ENCODE results near the gene USP1. TPM values are rescaled to one million over a fixed set of nuclear protein-coding genes. Genes with fewer than 3 reads are reported as not detected.
A peak's percentile ranks its signal among the peaks of the same experiment; 100 is the strongest.

USP1 gene
- total and polyA plus RNA-seq, 2 donors from 2014 or later = 10.0 to 27.1 TPM

DNA sequence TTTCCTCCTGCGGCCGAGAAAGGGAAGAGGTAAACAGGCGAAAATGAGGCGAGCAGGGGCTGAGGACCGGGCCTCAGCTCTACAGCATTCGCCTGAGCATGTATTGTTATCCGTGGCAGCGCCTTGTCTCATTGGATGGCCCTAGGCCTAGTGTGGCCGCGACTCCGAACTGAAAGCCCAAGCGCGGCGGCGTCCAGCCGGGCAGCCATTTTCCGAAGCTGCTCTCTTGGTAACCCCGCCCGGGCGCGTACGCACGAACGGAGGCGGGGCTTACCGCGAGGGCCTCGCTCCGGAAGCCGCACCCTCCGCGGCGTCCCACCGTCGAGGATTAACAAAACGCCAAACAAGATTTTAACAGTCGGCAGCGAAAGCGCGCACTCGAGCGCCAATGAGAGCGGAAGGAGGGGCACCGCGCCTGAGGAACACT is 797 bp upstream of the USP1 start:
- no peaks in the 10 kb centered on the region for H3K27me3 ChIP-seq (ENCODE audit: control insufficient read depth, insufficient read depth, low read length)
- FAIRE-seq (no peak), DNase-seq (peak in 2 of 5 donors; percentile 99 to 100)
- H3K4me1 ChIP-seq (ENCODE audit: control insufficient read depth in 2 of 3, insufficient read depth in 2 of 3, low read depth in 1 of 3, low read length in 3 of 3) = peaks cover 0 to 16% (median 8%) of the 10 kb centered on the region in 3 donors
- TF ChIP-seq, protein P1, sequence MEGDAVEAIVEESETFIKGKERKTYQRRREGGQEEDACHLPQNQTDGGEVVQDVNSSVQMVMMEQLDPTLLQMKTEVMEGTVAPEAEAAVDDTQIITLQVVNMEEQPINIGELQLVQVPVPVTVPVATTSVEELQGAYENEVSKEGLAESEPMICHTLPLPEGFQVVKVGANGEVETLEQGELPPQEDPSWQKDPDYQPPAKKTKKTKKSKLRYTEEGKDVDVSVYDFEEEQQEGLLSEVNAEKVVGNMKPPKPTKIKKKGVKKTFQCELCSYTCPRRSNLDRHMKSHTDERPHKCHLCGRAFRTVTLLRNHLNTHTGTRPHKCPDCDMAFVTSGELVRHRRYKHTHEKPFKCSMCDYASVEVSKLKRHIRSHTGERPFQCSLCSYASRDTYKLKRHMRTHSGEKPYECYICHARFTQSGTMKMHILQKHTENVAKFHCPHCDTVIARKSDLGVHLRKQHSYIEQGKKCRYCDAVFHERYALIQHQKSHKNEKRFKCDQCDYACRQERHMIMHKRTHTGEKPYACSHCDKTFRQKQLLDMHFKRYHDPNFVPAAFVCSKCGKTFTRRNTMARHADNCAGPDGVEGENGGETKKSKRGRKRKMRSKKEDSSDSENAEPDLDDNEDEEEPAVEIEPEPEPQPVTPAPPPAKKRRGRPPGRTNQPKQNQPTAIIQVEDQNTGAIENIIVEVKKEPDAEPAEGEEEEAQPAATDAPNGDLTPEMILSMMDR (IDR thresholded peaks at IDR 0.05; ENCODE audit: borderline replicate concordance, extremely low read depth, insufficient read depth) = no peak
- H3K9ac ChIP-seq (ENCODE audit: low read length in 3 of 3) = peak overlapping the region; percentile 88 to 97 (median 90)
- H3K27ac ChIP-seq (ENCODE audit: low read depth in 2 of 2, low read length in 2 of 2) = peak overlapping the region; percentile 98 to 99
- peak overlapping the region; percentile 82 to 92 (median 87) for H3K4me3 ChIP-seq (ENCODE audit: low read length in 3 of 3)
- H3K9me3 ChIP-seq (ENCODE audit: control insufficient read depth in 2 of 3, insufficient read depth in 1 of 3, low read length in 3 of 3) = no peaks in the 10 kb centered on the region
- H3K36me3 ChIP-seq (ENCODE audit: control insufficient read depth in 2 of 3, insufficient read depth in 3 of 3, low read length in 3 of 3) = no peaks in the 10 kb centered on the region
- intact Hi-C loops (cut with DNase I) = no loop called here

DNA sequence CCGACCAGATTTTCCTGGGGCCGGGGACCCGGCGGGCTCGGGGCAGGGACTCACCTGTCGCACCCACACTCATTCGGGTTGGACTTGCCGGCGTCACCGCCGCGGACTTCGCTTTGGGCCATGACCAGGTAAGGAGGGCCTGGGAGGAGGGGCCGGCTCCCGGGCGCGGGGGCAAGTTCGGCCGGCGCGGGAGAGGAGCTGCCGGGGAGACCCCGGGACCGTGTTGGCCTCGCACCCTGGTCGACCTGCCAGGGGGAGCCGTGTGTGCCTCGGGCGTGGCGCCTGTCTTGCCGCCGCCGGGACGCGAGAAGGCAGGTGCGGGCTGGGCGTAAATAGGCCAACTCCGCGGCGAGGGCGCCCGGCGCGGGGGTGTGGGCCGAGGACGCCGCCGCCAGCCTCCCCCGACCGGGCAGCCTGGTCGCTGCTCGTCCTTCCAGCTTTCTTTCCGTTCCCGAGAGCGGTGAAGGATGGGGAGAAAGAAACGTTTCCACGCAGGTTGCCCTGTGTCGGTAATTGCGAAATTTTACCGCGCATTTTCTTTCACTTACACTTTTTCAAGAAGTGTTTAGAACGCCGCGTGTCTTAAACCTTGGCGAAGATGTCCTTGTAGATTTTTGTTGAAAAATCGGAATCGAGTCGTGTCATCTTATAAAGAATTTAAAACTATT is 558 bp downstream of the USP1 start:
- peaks cover 2 to 6% (median 6%) of the 10 kb centered on the region in 3 donors for H3K36me3 ChIP-seq (ENCODE audit: control insufficient read depth in 2 of 3, insufficient read depth in 3 of 3, low read length in 3 of 3)
- TF ChIP-seq, protein P1 (IDR thresholded peaks at IDR 0.05; ENCODE audit: borderline replicate concordance, extremely low read depth, insufficient read depth) = no peak
- H3K4me1 ChIP-seq (ENCODE audit: control insufficient read depth in 2 of 3, insufficient read depth in 2 of 3, low read depth in 1 of 3, low read length in 3 of 3) = peaks cover 0 to 16% (median 8%) of the 10 kb centered on the region in 3 donors
- no peaks in the 10 kb centered on the region for H3K9me3 ChIP-seq (ENCODE audit: control insufficient read depth in 2 of 3, insufficient read depth in 1 of 3, low read length in 3 of 3)
- intact Hi-C loops (cut with DNase I) = no loop called here
- H3K4me3 ChIP-seq (ENCODE audit: low read length in 3 of 3) = peak overlapping the region; percentile 82 to 87 (median 84)
- H3K9ac ChIP-seq (ENCODE audit: low read length in 3 of 3) = peak overlapping the region; percentile 76 to 91 (median 83)
- H3K27me3 ChIP-seq (ENCODE audit: control insufficient read depth, insufficient read depth, low read length) = no peaks in the 10 kb centered on the region
- H3K27ac ChIP-seq (ENCODE audit: low read depth in 2 of 2, low read length in 2 of 2) = peak overlapping the region; percentile 98 to 99
- peak in 3 of 5 donors; percentile 23 to 89 (median 89) for DNase-seq
- no peak for FAIRE-seq

DNA sequence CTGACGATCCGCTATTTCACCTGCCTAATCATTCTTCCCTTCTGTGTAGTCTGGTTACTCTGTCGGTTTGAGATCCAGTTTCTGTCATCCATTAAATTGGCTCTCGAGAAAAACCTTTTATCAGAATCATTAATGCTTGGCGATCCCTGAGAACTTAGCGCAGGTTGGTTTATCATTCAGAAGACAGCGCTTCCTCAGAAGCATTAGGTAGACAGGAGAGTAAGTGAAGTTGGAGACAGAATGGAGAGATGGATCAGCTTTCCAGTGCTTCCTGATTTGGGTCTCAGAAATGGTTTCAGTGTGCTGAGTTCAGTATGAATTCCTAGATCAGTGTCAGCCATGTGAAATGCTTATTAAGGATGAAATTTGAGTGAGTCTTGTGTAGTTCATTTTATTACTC is 1.3 kb downstream of the USP1 start:
- H3K4me1 ChIP-seq (ENCODE audit: control insufficient read depth in 2 of 3, insufficient read depth in 2 of 3, low read depth in 1 of 3, low read length in 3 of 3) = peaks cover 0 to 16% (median 8%) of the 10 kb centered on the region in 3 donors
- intact Hi-C loops (cut with DNase I) = no loop called here
- FAIRE-seq = no peak
- DNase-seq = peak in 2 of 5 donors; percentile 36 to 49
- no peaks in the 10 kb centered on the region for H3K27me3 ChIP-seq (ENCODE audit: control insufficient read depth, insufficient read depth, low read length)
- H3K9ac ChIP-seq (ENCODE audit: low read length in 3 of 3) = peak overlapping the region; percentile 39 to 91 (median 83)
- no peaks in the 10 kb centered on the region for H3K9me3 ChIP-seq (ENCODE audit: control insufficient read depth in 2 of 3, insufficient read depth in 1 of 3, low read length in 3 of 3)
- H3K4me3 ChIP-seq (ENCODE audit: low read length in 3 of 3) = peak overlapping the region; percentile 82 to 87 (median 84)
- H3K27ac ChIP-seq (ENCODE audit: low read depth in 2 of 2, low read length in 2 of 2) = no peak overlapping the region
- TF ChIP-seq, protein P1 (IDR thresholded peaks at IDR 0.05; ENCODE audit: borderline replicate concordance, extremely low read depth, insufficient read depth) = no peak
- peaks cover 5 to 8% (median 6%) of the 10 kb centered on the region in 3 donors for H3K36me3 ChIP-seq (ENCODE audit: control insufficient read depth in 2 of 3, insufficient read depth in 3 of 3, low read length in 3 of 3)

Measured in kidney (tissue), 14 donors.